HUES48 (cell line): ENCODE data around the gene GCNT4.

Experiments
- H3K27ac ChIP-seq: one replicate; pipeline ENCODE4 v1.7.0; 2013; ENCODE audit warnings: low read depth, low read length, inconsistent platforms
- H3K27me3 ChIP-seq: 2 replicates; pipeline ENCODE4 v1.6.1; 2013; ENCODE audit warnings: mild to moderate bottlenecking, low read length; ENCODE audit not compliant: control insufficient read depth, insufficient read depth
- H3K36me3 ChIP-seq: 2 replicates; pipeline ENCODE4 v1.6.1; 2013; ENCODE audit warnings: low read length; ENCODE audit not compliant: control insufficient read depth, insufficient read depth
- H3K4me1 ChIP-seq: 2 replicates; pipeline ENCODE4 v1.6.1; 2013; ENCODE audit warnings: mild to moderate bottlenecking, low read length; ENCODE audit not compliant: control insufficient read depth, insufficient read depth
- H3K4me3 ChIP-seq: 2 replicates; pipeline ENCODE4 v1.5.1; 2013; ENCODE audit warnings: mild to moderate bottlenecking, low read depth, low read length
- H3K9ac ChIP-seq: 2 replicates; pipeline ENCODE4 v1.6.1; 2013; ENCODE audit warnings: mild to moderate bottlenecking, low read depth, low read length, moderate library complexity
- H3K9me3 ChIP-seq: 2 replicates; pipeline ENCODE4 v1.6.1; 2013; ENCODE audit warnings: low read length; ENCODE audit not compliant: control insufficient read depth, insufficient read depth

Gene GCNT4

GRCh38 chr5:75037106-75037505, 15.3 kb downstream of the GCNT4 start:
- no peaks in the 10 kb centered on the region for H3K27me3 ChIP-seq
- no peaks in the 10 kb centered on the region for H3K9me3 ChIP-seq
- peaks cover 3% of the 10 kb centered on the region; the same call in 1 of the 2 replicates for H3K4me1 ChIP-seq
- H3K36me3 ChIP-seq, result 0 out of 2 replicates have a peak, but pooled peaks cover 5% of the 10 kb centered on the region
- H3K9ac ChIP-seq, result no peak overlapping the region
- peak overlapping the region; percentile 54 for H3K27ac ChIP-seq
- H3K4me3 ChIP-seq, result no peak overlapping the region

- H3K4me1 ChIP-seq, result peaks cover 3% of the 10 kb centered on the region; the same call in 1 of the 2 replicates
- H3K9me3 ChIP-seq, result no peaks in the 10 kb centered on the region
- 0 out of 2 replicates have a peak, but pooled peaks cover 5% of the 10 kb centered on the region for H3K36me3 ChIP-seq
- no peaks in the 10 kb centered on the region for H3K27me3 ChIP-seq
- H3K27ac ChIP-seq, result no peak overlapping the region
- H3K4me3 ChIP-seq, result no peak overlapping the region
- no peak overlapping the region for H3K9ac ChIP-seq
Observed at GRCh38 chr5:75034137-75034739, 18.1 kb downstream of the GCNT4 start.

GRCh38 chr5:75031366-75031765, 21.0 kb downstream of the GCNT4 start:
- H3K36me3 ChIP-seq, result no peaks in the 10 kb centered on the region
- no peak overlapping the region for H3K9ac ChIP-seq
- H3K27ac ChIP-seq, result no peak overlapping the region
- H3K4me3 ChIP-seq, result no peak overlapping the region
- H3K27me3 ChIP-seq, result no peaks in the 10 kb centered on the region
- no peaks in the 10 kb centered on the region for H3K4me1 ChIP-seq
- no peaks in the 10 kb centered on the region for H3K9me3 ChIP-seq

GRCh38 chr5:75028090-75028489, 24.3 kb downstream of the GCNT4 start:
- peaks cover 5% of the 10 kb centered on the region; the same call in 1 of the 2 replicates for H3K4me1 ChIP-seq
- H3K36me3 ChIP-seq, result no peaks in the 10 kb centered on the region
- H3K4me3 ChIP-seq, result no peak overlapping the region
- no peaks in the 10 kb centered on the region for H3K27me3 ChIP-seq
- H3K27ac ChIP-seq, result no peak overlapping the region
- no peaks in the 10 kb centered on the region for H3K9me3 ChIP-seq
- H3K9ac ChIP-seq, result no peak overlapping the region

GRCh38 chr5:75023368-75024159, 28.8 kb downstream of the GCNT4 start:
- Histone ChIP-seq H3K9ac (no peak overlapping the region), H3K36me3 (no peaks in the 10 kb centered on the region), H3K27ac (no peak overlapping the region), H3K27me3 (no peaks in the 10 kb centered on the region), H3K9me3 (no peaks in the 10 kb centered on the region), H3K4me1 (peaks cover 11% of the 10 kb centered on the region; the same call in 1 of the 2 replicates), H3K4me3 (no peak overlapping the region)

GRCh38 chr5:75021800-75022199, 30.6 kb downstream of the GCNT4 start:
- Histone ChIP-seq H3K9me3 (no peaks in the 10 kb centered on the region), H3K27ac (no peak overlapping the region), H3K36me3 (no peaks in the 10 kb centered on the region), H3K4me1 (peaks cover 11% of the 10 kb centered on the region; the same call in 1 of the 2 replicates), H3K27me3 (no peaks in the 10 kb centered on the region), H3K4me3 (no peak overlapping the region), H3K9ac (no peak overlapping the region)

GRCh38 chr5:75021219-75021618, 31.1 kb downstream of the GCNT4 start:
- no peak overlapping the region for H3K4me3 ChIP-seq
- H3K27ac ChIP-seq, result no peak overlapping the region
- H3K9ac ChIP-seq, result no peak overlapping the region
- no peaks in the 10 kb centered on the region for H3K36me3 ChIP-seq
- H3K4me1 ChIP-seq, result peaks cover 11% of the 10 kb centered on the region; the same call in 1 of the 2 replicates
- H3K27me3 ChIP-seq, result no peaks in the 10 kb centered on the region
- H3K9me3 ChIP-seq, result no peaks in the 10 kb centered on the region

- peaks cover 11% of the 10 kb centered on the region; the same call in 1 of the 2 replicates for H3K4me1 ChIP-seq
- no peak overlapping the region for H3K4me3 ChIP-seq
- no peaks in the 10 kb centered on the region for H3K36me3 ChIP-seq
- H3K9ac ChIP-seq, result no peak overlapping the region
- no peaks in the 10 kb centered on the region for H3K27me3 ChIP-seq
- H3K9me3 ChIP-seq, result no peaks in the 10 kb centered on the region
- H3K27ac ChIP-seq, result no peak overlapping the region
Observed at GRCh38 chr5:75020016-75020656, 32.2 kb downstream of the GCNT4 start.

- H3K9ac ChIP-seq, result no peak overlapping the region
- H3K9me3 ChIP-seq, result no peaks in the 10 kb centered on the region
- H3K27ac ChIP-seq, result no peak overlapping the region
- H3K36me3 ChIP-seq, result no peaks in the 10 kb centered on the region
- peaks cover 6% of the 10 kb centered on the region; the same call in 1 of the 2 replicates for H3K4me1 ChIP-seq
- H3K4me3 ChIP-seq, result no peak overlapping the region
- no peaks in the 10 kb centered on the region for H3K27me3 ChIP-seq
Observed at GRCh38 chr5:75018805-75019587, 33.4 kb downstream of the GCNT4 start.

GRCh38 chr5:75017971-75018370, 34.4 kb downstream of the GCNT4 start:
- Histone ChIP-seq H3K9ac (no peak overlapping the region), H3K9me3 (no peaks in the 10 kb centered on the region), H3K4me3 (no peak overlapping the region), H3K36me3 (no peaks in the 10 kb centered on the region), H3K27me3 (no peaks in the 10 kb centered on the region), H3K27ac (no peak overlapping the region), H3K4me1 (peaks cover 6% of the 10 kb centered on the region; the same call in 1 of the 2 replicates)
